ENCODE data around the gene KRT3. TPM values are rescaled to one million over a fixed set of nuclear protein-coding genes. Genes with fewer than 3 reads are reported as not detected.

The KRT3 gene
- total RNA-seq, 1 experiment from 2014 or later = not detected

DNA sequence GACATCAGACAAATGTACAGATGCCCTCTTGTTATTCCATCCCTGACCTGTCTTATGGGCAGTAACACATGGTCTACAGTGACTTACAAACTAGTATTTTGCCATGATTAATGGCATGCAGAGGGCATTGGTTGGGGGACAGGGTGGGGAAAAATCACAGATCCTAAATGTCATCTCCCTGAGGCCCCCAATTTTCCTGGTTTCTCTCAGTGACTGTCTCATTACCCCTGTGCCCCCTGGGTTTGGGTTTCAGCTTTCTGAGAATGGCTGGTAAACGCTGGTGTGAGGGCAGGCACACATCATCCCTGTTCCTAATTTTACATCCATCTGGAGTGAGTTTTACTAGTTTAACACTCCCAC is 28.9 kb downstream of the KRT3 start:
- POLR2A ChIA-PET = no interaction called here
- in situ Hi-C loops (cut with HindIII; ENCODE audit: low pct_unique_long_range_greater_than_20kb, low sequenced_read_pairs) = no loop called here
- Histone ChIP-seq H3K36me3 (ENCODE audit: control insufficient read depth, insufficient read depth, low read length) (no peaks in the 10 kb centered on the region), H3K9me3 (ENCODE audit: control insufficient read depth, insufficient read depth, low read depth, low read length) (0 out of 2 replicates have a peak, but pooled peaks cover 3% of the 10 kb centered on the region), H3K4me3 (ENCODE audit: low read depth in 2 of 2, low read length in 2 of 2) (no peak overlapping the region), H3K4me1 (ENCODE audit: control insufficient read depth, insufficient read depth, low read length) (no peaks in the 10 kb centered on the region), H3K27ac (ENCODE audit: low read length) (no peak overlapping the region), H3K27me3 (ENCODE audit: control insufficient read depth, insufficient read depth, low read length) (peaks cover 4% of the 10 kb centered on the region)
- ATAC-seq = no peak
- no peak for DNase-seq (ENCODE audit: low read depth, low spot score)
- TF ChIP-seq, protein P1, sequence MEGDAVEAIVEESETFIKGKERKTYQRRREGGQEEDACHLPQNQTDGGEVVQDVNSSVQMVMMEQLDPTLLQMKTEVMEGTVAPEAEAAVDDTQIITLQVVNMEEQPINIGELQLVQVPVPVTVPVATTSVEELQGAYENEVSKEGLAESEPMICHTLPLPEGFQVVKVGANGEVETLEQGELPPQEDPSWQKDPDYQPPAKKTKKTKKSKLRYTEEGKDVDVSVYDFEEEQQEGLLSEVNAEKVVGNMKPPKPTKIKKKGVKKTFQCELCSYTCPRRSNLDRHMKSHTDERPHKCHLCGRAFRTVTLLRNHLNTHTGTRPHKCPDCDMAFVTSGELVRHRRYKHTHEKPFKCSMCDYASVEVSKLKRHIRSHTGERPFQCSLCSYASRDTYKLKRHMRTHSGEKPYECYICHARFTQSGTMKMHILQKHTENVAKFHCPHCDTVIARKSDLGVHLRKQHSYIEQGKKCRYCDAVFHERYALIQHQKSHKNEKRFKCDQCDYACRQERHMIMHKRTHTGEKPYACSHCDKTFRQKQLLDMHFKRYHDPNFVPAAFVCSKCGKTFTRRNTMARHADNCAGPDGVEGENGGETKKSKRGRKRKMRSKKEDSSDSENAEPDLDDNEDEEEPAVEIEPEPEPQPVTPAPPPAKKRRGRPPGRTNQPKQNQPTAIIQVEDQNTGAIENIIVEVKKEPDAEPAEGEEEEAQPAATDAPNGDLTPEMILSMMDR (IDR thresholded peaks at IDR 0.05) = no peak
- TF ChIP-seq, protein P2, sequence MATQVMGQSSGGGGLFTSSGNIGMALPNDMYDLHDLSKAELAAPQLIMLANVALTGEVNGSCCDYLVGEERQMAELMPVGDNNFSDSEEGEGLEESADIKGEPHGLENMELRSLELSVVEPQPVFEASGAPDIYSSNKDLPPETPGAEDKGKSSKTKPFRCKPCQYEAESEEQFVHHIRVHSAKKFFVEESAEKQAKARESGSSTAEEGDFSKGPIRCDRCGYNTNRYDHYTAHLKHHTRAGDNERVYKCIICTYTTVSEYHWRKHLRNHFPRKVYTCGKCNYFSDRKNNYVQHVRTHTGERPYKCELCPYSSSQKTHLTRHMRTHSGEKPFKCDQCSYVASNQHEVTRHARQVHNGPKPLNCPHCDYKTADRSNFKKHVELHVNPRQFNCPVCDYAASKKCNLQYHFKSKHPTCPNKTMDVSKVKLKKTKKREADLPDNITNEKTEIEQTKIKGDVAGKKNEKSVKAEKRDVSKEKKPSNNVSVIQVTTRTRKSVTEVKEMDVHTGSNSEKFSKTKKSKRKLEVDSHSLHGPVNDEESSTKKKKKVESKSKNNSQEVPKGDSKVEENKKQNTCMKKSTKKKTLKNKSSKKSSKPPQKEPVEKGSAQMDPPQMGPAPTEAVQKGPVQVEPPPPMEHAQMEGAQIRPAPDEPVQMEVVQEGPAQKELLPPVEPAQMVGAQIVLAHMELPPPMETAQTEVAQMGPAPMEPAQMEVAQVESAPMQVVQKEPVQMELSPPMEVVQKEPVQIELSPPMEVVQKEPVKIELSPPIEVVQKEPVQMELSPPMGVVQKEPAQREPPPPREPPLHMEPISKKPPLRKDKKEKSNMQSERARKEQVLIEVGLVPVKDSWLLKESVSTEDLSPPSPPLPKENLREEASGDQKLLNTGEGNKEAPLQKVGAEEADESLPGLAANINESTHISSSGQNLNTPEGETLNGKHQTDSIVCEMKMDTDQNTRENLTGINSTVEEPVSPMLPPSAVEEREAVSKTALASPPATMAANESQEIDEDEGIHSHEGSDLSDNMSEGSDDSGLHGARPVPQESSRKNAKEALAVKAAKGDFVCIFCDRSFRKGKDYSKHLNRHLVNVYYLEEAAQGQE (IDR thresholded peaks at IDR 0.05; ENCODE audit: insufficient read depth in 1 of 2, low read depth in 2 of 2, low read length in 1 of 2) = no peak
- TF ChIP-seq POLR2AphosphoS5 (IDR thresholded peaks at IDR 0.05; ENCODE audit: low read depth, low read length) = no peak
- CTCF ChIA-PET = no interaction called here
- no TSS peak for BruUV-seq (replicated peaks)
- intact Hi-C loops (cut with micrococcal nuclease; ENCODE audit: unreplicated experiment) = no loop called here

DNA sequence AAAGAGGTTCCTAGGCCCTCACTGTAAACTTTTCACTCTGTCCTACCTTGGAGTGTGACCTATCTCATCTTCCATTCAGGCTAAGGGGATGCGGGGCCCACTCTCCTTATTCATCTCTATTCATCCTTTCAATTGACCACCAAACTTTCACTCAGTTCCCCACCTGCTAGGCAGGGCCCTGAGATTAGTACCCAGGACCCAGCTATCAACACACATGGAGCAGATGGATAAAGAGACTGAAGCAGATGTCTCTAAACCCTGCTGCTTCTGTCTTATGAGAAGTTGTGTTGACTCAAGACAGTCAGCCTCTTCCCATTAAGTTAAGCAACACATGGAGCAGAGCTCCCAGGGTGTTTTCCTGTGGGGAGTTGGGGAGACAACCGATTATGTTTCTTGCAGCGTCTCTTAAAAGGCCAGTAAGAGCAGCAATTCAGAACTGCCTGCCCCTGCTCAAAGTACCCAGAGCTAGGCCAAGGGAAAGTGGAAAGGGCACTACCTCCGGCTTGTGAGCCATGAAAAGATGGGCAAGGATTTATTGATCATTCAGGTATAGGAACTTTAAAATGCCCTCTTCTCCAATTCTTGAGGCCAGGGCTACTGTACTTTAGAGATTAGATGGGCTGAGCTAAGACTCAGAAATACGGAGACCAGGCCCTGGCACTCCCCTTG is 29.4 kb downstream of the KRT3 start:
- no peak for ATAC-seq
- H3K9me3 ChIP-seq (ENCODE audit: control insufficient read depth, insufficient read depth, low read depth, low read length) = 0 out of 2 replicates have a peak, but pooled peaks cover 7% of the 10 kb centered on the region

More for the DNA sequence above, 29.4 kb downstream of the KRT3 start:
- no peak for TF ChIP-seq TCF7L2 (IDR thresholded peaks at IDR 0.05; ENCODE audit: low read depth, low read length)
- TF ChIP-seq POLR2AphosphoS5 (IDR thresholded peaks at IDR 0.05; ENCODE audit: low read depth, low read length) = no peak
- no peak for TF ChIP-seq SIN3A (IDR thresholded peaks at IDR 0.05; ENCODE audit: borderline replicate concordance, insufficient read depth, low read depth, low read length)
- TF ChIP-seq, protein P2 (IDR thresholded peaks at IDR 0.05; ENCODE audit: insufficient read depth in 1 of 2, low read depth in 2 of 2, low read length in 1 of 2) = no peak
- TF ChIP-seq, protein P1 (IDR thresholded peaks at IDR 0.05) = no peak
- ChIA-PET CTCF (no interaction called here), POLR2A (no interaction called here)
- intact Hi-C loops (cut with micrococcal nuclease; ENCODE audit: unreplicated experiment) (no loop called here), in situ Hi-C loops (cut with HindIII; ENCODE audit: low pct_unique_long_range_greater_than_20kb, low sequenced_read_pairs) (no loop called here)
- Histone ChIP-seq H3K4me3 (ENCODE audit: low read depth in 2 of 2, low read length in 2 of 2) (no peak overlapping the region), H3K27ac (ENCODE audit: low read length) (no peak overlapping the region), H3K4me1 (ENCODE audit: control insufficient read depth, insufficient read depth, low read length) (no peaks in the 10 kb centered on the region), H3K36me3 (ENCODE audit: control insufficient read depth, insufficient read depth, low read length) (no peaks in the 10 kb centered on the region), H3K27me3 (ENCODE audit: control insufficient read depth, insufficient read depth, low read length) (peaks cover 4% of the 10 kb centered on the region)
- no TSS peak for BruUV-seq (replicated peaks)
- DNase-seq (ENCODE audit: low read depth, low spot score) = no peak

All from Panc1 (cell line).